ENCODE measurements around the gene CCDC121.
"Not testable (repeated sequence)": the region's sequence is repeated elsewhere in the genome, so short reads cannot be mapped to it uniquely, and the experiment has no call there.

The CCDC121 gene

GRCh38 chr2:27634291-27634690 lies 5.5 kb upstream of the CCDC121 start:
- no peak for DNase-seq

GRCh38 chr2:27630257-27630656 lies 1.4 kb upstream of the CCDC121 start:
- not testable (repeated sequence) for DNase-seq

GRCh38 chr2:27627963-27628766 lies 647 bp downstream of the CCDC121 start:
- DNase-seq, result no peak

- DNase-seq, result not testable (repeated sequence)
Measured at GRCh38 chr2:27626921-27627320, 1.9 kb downstream of the CCDC121 start.

GRCh38 chr2:27626323-27626722 lies 2.5 kb downstream of the CCDC121 start:
- DNase-seq, result not testable (repeated sequence)

GRCh38 chr2:27624943-27625342 lies 3.9 kb downstream of the CCDC121 start:
- DNase-seq, result no peak

GRCh38 chr2:27622921-27623384 lies 5.9 kb downstream of the CCDC121 start:
- no peak for DNase-seq

- no peak for DNase-seq
Measured at GRCh38 chr2:27621524-27621923, 7.3 kb downstream of the CCDC121 start.

GRCh38 chr2:27615316-27615715 lies 13.5 kb downstream of the CCDC121 start:
- DNase-seq, result no peak

- DNase-seq, result no peak
Measured at GRCh38 chr2:27613985-27614384, 14.8 kb downstream of the CCDC121 start.

GRCh38 chr2:27606611-27607010 lies 22.2 kb downstream of the CCDC121 start:
- DNase-seq, result no peak

GRCh38 chr2:27596627-27597026 lies 32.2 kb downstream of the CCDC121 start:
- no peak for DNase-seq

GRCh38 chr2:27595412-27595811 lies 33.4 kb downstream of the CCDC121 start:
- DNase-seq, result not testable (repeated sequence)

- not testable (repeated sequence) for DNase-seq
Measured at GRCh38 chr2:27594020-27594703, 34.6 kb downstream of the CCDC121 start.

GRCh38 chr2:27593240-27593639 lies 35.6 kb downstream of the CCDC121 start:
- no peak for DNase-seq

- DNase-seq, result no peak
Measured at GRCh38 chr2:27591745-27592144, 37.1 kb downstream of the CCDC121 start.

- DNase-seq, result no peak
Measured at GRCh38 chr2:27588308-27588707, 40.5 kb downstream of the CCDC121 start.

- DNase-seq, result no peak
Measured at GRCh38 chr2:27587025-27587424, 41.8 kb downstream of the CCDC121 start.

GRCh38 chr2:27584597-27584996 lies 44.2 kb downstream of the CCDC121 start:
- DNase-seq, result no peak

GRCh38 chr2:27583390-27583915 lies 45.4 kb downstream of the CCDC121 start:
- DNase-seq, result no peak

GRCh38 chr2:27582695-27583389 lies 46.0 kb downstream of the CCDC121 start, which contains the start of gene ZNF512:
TSS of gene ZNF512 (plus strand) at chr2:27583042. CDS start at chr2:27583113, 71 bp downstream.
- peak; percentile 78 for DNase-seq

GRCh38 chr2:27582129-27582694 lies 46.6 kb downstream of the CCDC121 start:
- no peak for DNase-seq
